HG02798 (cell line): ENCODE data around the gene GDPGP1.
A peak's percentile ranks its signal among the peaks of the same experiment; 100 is the strongest.
"Not testable (repeated sequence)": the region's sequence is repeated elsewhere in the genome, so short reads cannot be mapped to it uniquely, and the experiment has no call there.

Source experiments
- ATAC-seq: cut with Tn5 transposase; IDR thresholded peaks from one replicate; pipeline ENCODE4 v1.9.1; 2021; ENCODE audit warnings: mild to moderate bottlenecking; ENCODE audit not compliant: unreplicated experiment, poor library complexity

GDPGP1 gene

GRCh38 chr15:90249203-90249863 is 15.3 kb downstream of the GDPGP1 start, which contains the start of gene TTLL13:
TTLL13 (plus strand) TSS chr15:90249556; CDS start chr15:90250631, 1,075 bp downstream.
- ATAC-seq = peak; percentile 77

GRCh38 chr15:90257776-90258175 is 23.8 kb downstream of the GDPGP1 start:
- no peak for ATAC-seq

GRCh38 chr15:90259524-90259923 is 25.5 kb downstream of the GDPGP1 start:
- ATAC-seq = peak; percentile 78

GRCh38 chr15:90260731-90261130 is 26.7 kb downstream of the GDPGP1 start:
- ATAC-seq = not testable (repeated sequence)

GRCh38 chr15:90261811-90262210 is 27.8 kb downstream of the GDPGP1 start:
- no peak for ATAC-seq

GRCh38 chr15:90262426-90262825 is 28.4 kb downstream of the GDPGP1 start:
- no peak for ATAC-seq

- no peak for ATAC-seq
These were observed 30.7 kb downstream of the GDPGP1 start for GRCh38 chr15:90264671-90265070.

- peak; percentile 95 for ATAC-seq
These were observed 31.5 kb downstream of the GDPGP1 start, which contains the start of gene NGRN for GRCh38 chr15:90265271-90266060. NGRN (plus strand) TSS chr15:90265672; CDS start chr15:90265713, 41 bp downstream.

- ATAC-seq = peak; percentile 2
These were observed 32.0 kb downstream of the GDPGP1 start for GRCh38 chr15:90266061-90266431.

- no peak for ATAC-seq
These were observed 32.5 kb downstream of the GDPGP1 start for GRCh38 chr15:90266485-90266884.

- no peak for ATAC-seq
These were observed 34.4 kb downstream of the GDPGP1 start for GRCh38 chr15:90268415-90268814.

- ATAC-seq = no peak
These were observed 36.6 kb downstream of the GDPGP1 start for GRCh38 chr15:90270502-90271150.

- no peak for ATAC-seq
These were observed 37.6 kb downstream of the GDPGP1 start for GRCh38 chr15:90271459-90272166.

GRCh38 chr15:90278467-90278866 is 44.5 kb downstream of the GDPGP1 start:
- ATAC-seq = not testable (repeated sequence)

GRCh38 chr15:90280743-90281142 is 46.7 kb downstream of the GDPGP1 start:
- ATAC-seq = not testable (repeated sequence)

- not testable (repeated sequence) for ATAC-seq
These were observed 47.6 kb downstream of the GDPGP1 start for GRCh38 chr15:90281637-90282036.

- no peak for ATAC-seq
These were observed 52.7 kb downstream of the GDPGP1 start for GRCh38 chr15:90286678-90287077.

- ATAC-seq = no peak
These were observed 53.1 kb downstream of the GDPGP1 start for GRCh38 chr15:90287101-90287500.

GRCh38 chr15:90287946-90288345 is 53.9 kb downstream of the GDPGP1 start:
- ATAC-seq = no peak

- ATAC-seq = no peak
These were observed 57.8 kb downstream of the GDPGP1 start for GRCh38 chr15:90291679-90292356.
